ENCODE results near the gene ARHGAP19.
A peak's percentile ranks its signal among the peaks of the same experiment; 100 is the strongest.
"Not testable (repeated sequence)": the region's sequence is repeated elsewhere in the genome, so short reads cannot be mapped to it uniquely, and the experiment has no call there.

The ARHGAP19 gene

DNA sequence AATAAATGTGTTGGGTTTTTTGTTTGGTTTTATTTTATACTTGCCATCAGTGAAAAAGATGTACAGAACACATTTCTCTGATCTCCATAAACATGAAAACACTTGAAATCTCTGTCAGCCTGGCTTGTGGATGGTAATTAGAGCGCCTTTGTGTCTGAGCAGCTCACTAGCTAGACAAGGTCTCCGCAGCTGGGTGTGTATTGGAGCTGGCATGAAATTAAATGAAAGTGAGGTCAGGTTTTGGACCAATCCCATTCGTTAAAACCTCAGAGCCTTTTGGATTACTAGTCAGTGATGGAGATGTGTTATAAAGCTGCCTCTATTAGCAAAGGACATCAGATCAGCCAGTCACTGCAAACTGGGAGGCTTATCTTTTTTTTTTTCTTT, 29.4 kb upstream of the ARHGAP19 start:
- DNase-seq (ENCODE audit: low read depth): no peak

DNA sequence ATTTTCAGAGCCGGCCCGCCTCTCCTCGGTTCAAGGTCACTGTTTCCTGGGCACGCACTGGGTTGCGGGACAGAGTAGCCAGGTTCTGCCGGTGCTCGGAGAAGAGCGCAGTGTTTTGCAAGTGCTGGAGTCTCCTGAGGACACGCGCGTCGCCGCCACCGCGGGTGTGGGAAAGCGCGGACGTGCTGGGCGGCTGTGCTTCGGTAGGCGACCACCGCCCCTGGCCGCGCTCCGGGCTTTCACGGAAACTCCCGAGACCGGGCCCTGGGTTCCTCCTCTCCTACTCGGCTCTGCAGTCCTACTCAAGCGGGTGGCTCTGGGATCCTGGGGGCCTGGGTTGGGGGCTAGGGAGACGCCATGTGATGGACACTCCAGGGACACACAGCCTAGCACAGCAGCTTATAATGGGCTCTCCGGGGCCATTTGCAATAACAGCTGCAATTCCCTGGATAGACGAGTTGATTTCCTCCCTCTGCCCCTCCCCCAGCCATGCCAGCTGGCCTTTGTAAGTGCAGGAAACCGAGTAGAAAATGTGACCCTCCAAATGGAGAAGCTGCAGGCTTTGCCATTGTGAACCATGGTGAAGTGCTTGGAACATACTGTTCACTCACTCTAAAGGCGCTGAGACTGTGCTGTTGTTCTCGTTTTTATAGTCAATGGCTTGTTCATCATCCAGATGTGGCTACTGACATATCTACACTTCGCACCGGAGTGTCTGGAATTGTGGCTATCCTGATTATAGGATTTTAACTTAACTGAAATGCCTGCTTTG, 28.8 kb upstream of the ARHGAP19 start:
- DNase-seq (ENCODE audit: low read depth): no peak

DNA sequence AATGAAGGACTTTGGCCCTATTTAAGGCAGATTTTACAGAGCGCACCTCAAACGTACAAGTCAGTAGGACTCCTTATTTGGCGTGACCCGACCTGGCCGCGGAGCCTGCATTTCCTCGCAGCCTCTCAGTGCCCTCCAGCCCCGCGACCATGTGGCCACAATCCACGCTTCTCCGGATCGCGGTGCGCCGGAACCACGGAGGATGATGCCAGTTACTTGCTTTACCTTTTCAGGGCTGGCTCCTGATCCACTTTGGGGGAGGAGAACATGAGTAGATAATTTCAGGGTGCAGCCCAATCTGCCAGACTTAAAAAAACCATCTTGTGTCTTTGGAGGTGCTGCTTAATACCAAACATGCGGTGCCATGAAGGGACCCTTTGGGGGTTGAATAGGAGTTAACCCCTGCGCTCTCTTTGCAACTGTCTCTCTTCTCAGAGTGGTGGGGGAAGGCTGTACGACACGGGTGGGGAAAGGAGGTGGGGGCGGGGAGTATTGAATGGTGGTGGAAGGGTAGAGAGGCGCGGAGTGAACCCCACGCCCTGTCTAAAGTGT, 28.1 kb upstream of the ARHGAP19 start:
- DNase-seq (ENCODE audit: low read depth): no peak

DNA sequence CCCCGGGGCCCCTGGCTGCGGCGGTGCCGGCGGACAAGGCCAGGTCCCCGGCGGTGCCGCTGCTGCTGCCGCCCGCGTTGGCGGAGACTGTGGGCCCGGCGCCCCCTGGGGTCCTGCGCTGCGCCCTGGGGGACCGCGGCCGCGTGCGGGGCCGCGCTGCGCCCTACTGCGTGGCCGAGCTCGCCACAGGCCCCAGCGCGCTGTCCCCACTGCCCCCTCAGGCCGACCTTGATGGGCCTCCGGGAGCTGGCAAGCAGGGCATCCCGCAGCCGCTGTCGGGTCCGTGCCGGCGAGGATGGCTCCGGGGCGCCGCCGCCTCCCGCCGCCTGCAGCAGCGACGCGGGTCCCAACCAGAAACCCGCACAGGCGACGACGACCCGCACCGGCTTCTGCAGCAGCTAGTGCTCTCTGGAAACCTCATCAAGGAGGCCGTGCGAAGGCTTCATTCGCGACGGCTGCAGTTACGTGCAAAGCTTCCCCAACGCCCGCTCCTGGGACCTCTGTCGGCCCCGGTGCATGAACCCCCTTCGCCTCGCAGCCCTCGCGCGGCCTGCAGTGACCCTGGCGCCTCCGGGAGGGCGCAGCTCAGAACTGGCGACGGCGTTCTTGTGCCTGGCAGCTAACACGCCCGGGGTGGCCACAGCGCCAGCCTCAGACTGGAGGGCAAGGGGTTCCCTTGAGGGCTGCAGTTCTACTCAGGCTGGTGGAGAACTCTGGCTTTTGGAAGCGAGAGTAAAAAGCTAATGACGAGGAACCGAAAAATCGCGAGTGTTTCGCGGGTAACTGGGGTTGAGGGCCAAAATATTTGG, 27.4 kb upstream of the ARHGAP19 start:
- DNase-seq (ENCODE audit: low read depth): peak; percentile 23

DNA sequence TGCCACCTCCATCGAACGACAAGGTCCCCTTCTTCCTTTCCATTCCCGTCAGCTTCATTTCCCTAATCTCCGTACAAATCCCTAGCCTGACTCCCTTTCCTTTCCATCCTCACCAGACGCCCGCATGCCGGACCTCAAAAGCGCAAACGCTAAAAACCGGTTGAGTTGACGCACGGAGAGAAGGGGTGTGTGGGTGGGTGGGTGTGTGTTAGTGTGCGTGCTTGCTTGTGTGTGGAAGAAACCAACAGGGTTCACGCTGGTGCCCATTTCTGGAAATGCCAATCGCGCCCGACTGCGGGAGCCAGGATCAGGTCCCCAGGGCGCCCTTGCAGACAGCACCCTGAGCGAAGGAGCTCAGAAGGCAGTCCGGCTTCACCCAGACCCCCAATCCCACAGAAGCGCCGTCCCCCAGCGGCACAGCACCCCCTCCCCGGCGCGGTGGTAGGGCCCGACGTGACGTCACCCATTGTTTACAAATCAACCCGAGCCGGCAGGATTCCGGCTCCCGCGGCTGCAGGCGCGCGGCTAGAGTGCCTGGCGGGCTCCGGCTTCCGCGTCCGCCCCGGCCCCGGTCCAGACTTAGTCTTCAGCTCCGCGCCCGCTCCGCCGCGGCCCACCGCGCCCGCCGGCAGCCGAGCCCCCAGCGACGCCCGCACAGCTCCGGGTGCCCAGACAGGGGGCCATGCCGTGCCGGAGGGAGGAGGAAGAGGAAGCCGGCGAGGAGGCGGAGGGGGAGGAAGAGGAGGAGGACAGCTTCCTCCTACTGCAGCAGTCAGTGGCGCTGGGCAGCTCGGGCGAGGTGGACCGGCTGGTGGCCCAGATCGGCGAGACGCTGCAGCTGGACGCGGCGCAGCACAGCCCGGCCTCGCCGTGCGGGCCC, 26.6 kb upstream of the ARHGAP19 start, which contains the start of gene FRAT1:
Gene FRAT1, plus strand, starts transcription at position 500 of the 880 bp plus-strand sequence. Its CDS starts 183 bp downstream, at position 683.
- peak; percentile 90 for DNase-seq (ENCODE audit: low read depth)

DNA sequence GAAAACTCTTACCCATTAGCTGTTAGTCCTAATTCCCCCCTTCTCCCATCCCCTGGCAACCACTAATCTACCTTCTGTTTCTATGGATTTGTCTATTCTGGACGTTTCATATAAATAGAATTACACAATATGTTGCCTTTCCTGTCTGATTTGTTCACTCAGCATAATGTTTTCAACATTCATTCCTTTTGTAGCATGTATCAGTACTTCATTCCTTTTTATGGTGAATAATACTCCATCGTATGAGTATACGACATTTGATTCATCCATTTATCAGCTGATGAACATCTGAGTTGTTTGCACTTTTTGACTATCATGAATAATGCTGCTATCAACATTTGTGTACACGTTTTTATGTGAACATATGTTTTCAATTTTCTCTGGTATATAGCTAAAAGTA, 22.2 kb upstream of the ARHGAP19 start:
- DNase-seq (ENCODE audit: low read depth): no peak

DNA sequence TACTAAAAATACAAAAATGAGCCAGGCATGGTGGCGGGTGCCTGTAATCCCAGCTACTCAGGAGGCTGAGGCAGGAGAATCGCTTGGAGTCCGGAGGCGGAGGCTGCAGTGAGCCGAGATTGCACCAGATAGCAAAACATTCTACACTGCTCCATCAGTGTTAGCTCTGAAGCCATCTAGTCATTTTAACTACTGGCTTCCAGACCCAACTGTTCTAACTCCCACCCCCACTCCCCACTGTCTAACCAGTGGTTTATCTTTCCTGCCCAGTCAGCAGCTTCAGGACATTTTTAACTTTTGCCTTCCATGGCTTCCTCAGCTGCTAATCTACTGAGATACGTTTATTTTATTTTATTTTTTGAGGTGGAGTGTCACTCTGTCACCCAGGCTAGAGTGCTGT, 20.5 kb upstream of the ARHGAP19 start:
- DNase-seq (ENCODE audit: low read depth): no peak

DNA sequence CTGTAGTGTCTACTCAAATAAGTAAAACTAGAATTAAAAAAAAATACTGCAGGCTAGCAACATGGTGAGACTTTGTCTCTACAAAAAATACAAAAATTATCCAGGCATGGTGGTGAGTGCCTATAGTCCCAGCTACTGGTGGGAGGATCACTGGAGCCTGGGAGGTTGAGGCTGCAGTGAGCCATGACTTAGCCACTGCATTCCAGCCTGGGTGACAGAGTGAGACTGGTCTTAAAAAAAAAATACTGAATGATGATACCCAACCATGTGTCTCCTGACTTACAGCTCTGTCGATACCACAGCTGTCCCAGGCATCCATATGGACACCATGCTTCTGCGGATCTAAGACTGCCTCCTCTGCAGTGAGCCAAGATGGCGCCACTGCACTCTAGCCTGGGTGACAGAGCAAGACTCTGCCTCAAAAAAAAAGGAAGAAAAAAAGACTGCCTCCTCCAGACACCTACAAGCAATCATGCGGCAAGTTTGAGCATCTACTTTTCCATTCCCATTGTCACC, 18.7 kb upstream of the ARHGAP19 start:
- no peak for DNase-seq (ENCODE audit: low read depth)

DNA sequence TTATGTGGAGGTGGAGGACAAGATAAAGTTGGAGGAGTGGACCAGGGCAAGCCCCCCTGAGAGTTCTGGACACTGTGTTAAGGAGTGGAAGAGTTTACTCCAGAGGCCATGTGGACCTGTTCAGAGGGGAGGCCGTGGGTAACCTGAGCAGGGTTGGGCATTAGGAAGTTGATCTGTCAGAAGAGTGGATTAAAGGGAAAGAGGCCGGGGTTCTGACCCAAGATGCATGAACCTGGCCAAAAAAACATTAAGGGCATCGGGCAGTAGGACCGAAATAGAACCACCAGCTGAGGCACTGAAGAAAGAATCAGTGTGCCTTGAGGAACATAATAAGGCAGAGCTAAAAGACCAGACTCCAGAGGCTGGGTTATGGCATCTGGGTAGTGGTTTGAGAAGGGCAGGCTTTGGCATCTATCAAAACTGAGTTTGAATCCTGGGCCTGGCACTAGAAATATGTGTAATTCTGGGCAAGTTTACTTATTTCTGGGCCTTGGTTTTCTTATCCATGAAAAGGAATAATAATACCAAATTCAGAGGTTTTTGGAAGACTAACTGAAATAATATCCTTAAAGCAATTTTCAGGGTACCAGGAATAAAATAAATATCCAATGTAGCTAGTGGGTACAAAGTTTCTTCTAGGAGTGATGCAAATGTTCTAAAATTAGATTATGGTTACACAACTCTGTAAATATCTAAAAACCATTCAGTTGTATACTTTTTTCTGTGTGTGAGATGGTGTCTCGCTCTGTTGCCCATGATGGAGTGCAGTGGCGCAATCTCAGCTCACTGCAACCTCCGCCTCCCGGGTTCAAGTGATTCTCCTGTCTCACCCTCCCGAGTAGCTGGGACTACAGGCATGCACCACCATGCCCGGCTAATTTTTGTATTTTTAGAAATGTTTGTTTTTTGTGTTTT, 15.7 kb upstream of the ARHGAP19 start:
- no peak for DNase-seq (ENCODE audit: low read depth)

DNA sequence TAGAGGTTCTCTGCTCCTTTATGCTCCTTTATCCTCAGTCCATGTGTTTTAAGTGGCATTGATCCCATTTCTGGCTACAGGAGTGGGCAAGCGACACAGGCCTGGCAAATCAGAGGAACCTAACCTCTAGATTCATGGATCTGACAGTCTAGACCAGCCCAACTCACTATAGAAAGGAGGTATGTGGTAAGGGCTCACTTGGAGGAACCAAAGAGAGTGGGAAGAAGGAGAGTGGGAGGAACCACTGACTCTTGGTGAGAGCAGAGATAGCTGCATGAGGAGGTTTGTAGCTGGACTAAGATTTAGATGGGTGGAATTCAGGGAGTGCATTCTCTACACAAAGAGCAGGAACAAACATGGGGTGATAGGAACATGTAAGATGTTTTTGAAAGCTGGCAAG, 15.0 kb upstream of the ARHGAP19 start:
- no peak for DNase-seq (ENCODE audit: low read depth)

DNA sequence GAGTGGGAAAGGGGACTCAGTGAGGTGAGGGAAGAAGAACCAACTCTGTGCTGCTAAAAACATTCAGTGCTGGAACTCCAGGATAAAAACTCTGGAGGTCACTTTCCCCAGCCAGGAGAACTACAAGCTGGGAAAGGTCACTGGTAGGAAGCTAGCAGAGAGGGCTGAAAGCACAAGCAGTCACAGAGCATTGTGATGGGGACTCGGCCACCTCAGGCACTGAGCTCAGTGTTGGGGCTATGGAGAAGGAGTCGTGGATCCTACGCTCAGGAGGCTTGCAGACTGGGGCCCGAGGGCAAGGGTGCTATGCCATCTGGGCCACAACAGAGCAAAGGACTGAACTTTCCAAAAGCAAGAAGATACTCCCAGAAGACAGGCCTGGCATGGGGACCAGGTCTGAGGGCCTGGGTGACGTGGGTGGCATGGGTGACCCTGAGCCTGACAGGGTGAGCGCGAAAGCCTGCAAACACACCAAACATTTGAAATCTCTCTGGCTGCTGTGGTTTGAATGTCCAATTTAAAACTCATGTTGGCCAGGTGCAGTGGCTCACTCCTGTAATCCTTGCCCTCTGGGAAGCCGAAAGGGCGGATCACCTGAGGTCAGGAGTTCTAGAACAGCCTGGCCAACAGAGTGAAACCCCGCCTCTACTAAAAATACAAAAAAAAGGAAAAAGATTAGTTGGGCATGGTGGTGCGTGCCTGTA, 9.8 kb upstream of the ARHGAP19 start:
- DNase-seq (ENCODE audit: low read depth): no peak

DNA sequence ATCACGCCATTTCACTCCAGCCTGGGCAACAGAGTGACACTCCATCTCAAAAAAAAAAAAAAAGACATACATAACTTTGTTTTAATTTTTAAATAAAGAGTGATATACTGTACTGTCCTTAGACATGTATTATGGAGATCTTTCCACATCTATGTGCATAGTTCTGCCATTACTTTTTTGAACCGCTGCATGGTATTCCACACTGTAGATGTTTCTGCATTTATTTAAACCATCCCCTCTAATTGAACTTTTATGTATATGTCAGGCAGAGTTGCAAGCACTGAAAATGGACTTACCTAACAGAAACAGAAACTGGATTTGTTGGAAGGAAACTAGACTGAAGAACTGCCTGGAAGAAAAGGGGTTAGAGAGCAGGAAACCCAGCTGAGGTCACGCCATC, 8.5 kb upstream of the ARHGAP19 start:
- no peak for DNase-seq (ENCODE audit: low read depth)

DNA sequence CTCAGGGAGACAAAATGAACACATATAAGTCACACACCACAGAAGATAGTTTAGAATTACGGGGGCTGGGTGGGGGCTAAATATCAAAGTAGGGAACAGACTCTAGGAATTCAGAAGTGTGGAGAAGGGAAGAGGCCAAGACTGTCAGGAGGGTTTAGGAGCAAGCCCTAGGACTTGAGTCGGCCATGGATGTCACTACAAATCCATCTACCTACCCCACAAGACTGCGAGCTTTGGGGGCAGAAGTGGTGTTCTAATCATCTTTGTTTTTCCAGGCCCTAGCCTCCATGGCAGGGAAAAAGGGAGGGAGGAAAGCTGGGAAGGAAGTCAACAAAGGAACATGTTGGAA, 5.8 kb upstream of the ARHGAP19 start:
- no peak for DNase-seq (ENCODE audit: low read depth)

DNA sequence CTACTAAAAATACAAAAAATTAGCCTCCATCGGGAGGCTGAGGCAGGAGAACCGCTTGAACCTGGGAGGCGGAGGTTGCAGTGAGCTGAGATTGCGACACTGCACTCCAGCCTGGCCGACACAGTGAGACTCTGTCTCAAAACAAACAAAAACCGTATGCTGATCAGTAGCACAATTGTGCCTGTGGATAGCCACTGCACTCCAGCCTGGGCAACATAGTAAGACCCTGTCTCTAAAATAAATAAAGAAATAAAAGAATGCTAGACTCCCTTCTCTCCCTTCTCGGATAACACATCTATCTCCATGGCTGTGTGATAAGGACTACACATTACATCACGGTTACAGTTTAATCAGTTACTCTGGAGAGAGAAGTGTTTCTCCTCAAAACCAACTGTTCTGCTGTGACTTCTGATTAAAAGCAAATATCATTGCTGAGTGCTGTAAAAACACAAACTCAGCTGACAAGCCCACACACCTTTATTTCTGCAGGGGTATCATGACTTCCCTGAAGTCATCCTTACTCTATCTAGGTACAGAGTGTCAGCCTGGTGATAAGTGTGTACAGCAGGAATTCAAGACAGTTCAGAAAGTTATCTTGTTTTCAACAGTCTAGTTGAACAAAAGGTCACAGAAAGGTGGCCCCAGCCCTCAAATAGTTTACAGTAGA, 5.3 kb upstream of the ARHGAP19 start:
- DNase-seq (ENCODE audit: low read depth): peak; percentile 76

DNA sequence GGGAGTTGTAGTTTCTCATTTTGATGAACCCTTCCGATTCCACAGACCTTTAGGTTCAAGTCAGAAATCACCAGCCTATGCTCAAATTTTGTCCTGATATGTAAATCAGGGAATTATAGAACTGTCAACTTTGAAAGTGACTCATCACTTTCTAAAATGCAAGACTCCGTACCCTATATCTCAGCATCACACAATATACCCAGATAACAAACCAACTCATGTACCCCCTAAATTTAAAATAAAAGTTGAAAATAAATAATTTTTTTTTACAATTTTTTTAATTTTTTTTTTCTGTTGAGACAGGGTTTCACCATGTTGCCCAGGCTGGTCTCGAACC, 393 bp upstream of the ARHGAP19 start:
- DNase-seq (ENCODE audit: low read depth): no peak

DNA sequence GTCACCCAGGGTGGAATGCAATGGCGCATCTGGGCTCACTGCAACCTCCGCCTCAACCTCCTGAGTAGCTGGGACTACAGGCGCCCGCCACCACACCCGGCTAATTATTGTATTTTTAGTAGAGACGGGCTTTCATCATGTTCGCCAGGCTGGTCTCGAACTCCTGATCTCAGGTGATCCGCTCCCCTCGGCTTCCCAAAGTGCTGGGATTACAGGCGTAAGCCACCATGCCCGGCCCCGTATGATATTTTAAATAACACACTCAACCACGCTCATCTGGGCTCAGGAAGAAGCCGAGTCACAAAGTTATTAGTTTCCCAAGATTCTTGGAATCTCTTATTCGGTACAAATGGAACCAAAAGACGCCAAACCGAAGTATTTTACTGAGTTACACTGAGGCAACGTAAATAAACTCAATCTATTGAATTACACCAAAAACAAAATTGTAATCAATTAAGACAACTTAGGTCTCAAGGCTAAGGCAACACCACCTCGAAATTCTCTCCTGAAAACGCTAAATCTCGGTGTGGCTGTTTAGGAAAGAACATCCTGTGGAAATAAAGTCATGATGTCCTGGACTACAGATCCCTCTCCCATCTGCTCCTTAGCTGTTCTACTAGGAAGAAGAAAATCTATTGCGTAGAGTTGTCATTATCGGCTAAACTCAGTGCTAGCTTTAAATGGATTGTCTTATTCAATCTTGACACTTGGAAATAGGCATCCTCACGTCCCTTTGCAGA, 910 bp downstream of the ARHGAP19 start:
- DNase-seq (ENCODE audit: low read depth): no peak

DNA sequence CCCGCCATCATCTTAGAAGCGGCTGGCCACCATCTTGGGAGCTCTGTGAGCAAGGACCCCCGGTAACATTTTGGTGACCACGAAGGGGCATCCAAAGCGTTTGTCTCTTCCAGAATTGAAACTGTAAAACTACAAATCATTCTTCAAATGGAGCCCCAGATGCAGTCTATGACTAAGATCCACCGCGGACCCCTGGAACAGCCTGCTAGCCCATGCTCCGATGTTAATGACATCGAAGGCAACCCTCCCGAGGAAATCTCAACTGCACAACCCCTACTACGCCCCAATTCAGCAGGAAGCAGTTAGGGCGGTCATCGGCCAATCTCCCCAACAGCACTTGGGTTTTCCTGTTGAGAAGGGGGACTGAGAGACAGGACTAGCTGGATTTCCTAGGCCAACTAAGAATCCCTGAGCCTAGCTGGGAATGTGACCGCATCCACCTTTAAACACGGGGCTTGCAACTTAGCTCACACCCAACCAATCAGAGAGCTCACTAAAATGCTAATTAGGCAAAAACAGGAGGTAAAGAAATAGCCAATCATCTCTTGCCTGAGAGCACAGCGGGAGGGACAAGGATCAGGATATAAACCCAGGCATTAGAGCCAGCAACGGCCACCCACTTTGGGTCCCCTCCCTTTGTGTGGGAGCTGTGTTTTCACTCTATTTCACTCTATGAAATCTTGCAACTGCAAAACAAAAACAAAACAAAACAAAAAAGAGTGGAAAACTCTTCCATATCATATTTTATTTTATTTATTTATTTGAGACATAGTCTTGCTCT, 1.7 kb downstream of the ARHGAP19 start:
- not testable (repeated sequence) for DNase-seq (ENCODE audit: low read depth)

DNA sequence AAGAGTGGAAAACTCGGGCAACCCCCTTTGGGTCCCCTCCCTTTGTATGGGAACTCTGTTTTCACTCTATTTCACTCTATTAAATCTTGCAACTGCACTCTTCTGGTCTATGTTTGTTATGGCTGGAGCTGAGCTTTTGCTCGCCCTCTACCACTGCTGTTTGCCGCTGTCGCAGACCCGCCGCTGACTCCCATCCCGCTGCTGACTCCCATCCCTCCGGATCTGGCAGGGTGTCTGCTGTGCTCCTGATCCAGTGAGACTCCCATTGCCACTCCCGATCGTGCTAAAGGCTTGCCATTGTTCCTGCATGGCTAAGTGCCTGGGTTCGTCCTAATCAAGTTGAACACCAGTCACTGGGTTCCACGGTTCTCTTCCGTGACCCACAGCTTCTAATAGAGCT, 2.4 kb downstream of the ARHGAP19 start:
- not testable (repeated sequence) for DNase-seq (ENCODE audit: low read depth)

Data from iris pigment epithelial cell (primary cell).